ENCODE results near the gene SCD5. TPM values are rescaled to one million over a fixed set of nuclear protein-coding genes. Genes with fewer than 3 reads are reported as not detected.

The SCD5 gene
- total and polyA plus RNA-seq, 2 donors (not counting 3 experiments of a cell fraction or from before 2014, with no cell fraction given) = 38.4 to 38.5 TPM

DNA sequence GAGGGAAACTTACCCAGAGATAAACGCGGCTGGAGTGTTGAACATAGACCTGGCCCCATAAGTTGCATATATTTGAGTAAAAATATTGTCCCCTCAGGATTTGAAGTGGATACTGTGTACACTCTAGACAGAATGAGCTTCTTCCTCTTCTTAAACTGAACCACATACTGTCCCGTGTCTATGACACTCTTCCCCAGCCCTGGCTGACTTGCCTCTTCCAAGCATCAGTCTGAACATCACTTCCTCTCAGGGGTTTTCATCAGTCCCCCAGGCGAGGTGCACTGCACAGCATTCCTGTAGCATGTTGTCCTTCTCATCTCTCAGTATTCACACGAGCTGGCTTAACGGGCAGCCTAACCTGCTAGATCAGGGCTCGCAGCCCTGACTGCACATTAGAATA is 156.3 kb downstream of the SCD5 start:
- no TSS peak for BruUV-seq (replicated peaks)
- Histone ChIP-seq H3K9ac (replicated peaks; ENCODE audit: extremely low read depth, insufficient read depth, low read length) (no peak overlapping the region), H3K27ac (ENCODE audit: insufficient read depth, low read depth, low read length) (no peak overlapping the region), H2AFZ (ENCODE audit: low read depth, low read length) (no peak overlapping the region), H3K9me3 (replicated peaks; ENCODE audit: control insufficient read depth, insufficient read depth, low read length) (no peaks in the 10 kb centered on the region), H3K4me1 (ENCODE audit: control insufficient read depth, extremely low read depth, insufficient read depth, low read length) (no peaks in the 10 kb centered on the region), H3K4me3 (replicated peaks in 1 of 3; ENCODE audit: insufficient read depth in 1 of 3, low read depth in 1 of 3, low read length in 3 of 3) (no peak overlapping the region), H3K27me3 (ENCODE audit: control insufficient read depth in 2 of 2, insufficient read depth in 2 of 2, low read length in 2 of 2) (no peaks in the 10 kb centered on the region), H3K9me1 (replicated peaks; ENCODE audit: control insufficient read depth, extremely low read depth, insufficient read depth, low read length) (no peaks in the 10 kb centered on the region), H3K36me3 (ENCODE audit: control insufficient read depth in 2 of 2, extremely low read depth in 1 of 2, insufficient read depth in 2 of 2, low read length in 2 of 2) (no peaks in the 10 kb centered on the region), H3K4me2 (ENCODE audit: insufficient read depth, low read length) (no peak overlapping the region), H3K79me2 (ENCODE audit: control insufficient read depth, insufficient read depth, low read length) (no peaks in the 10 kb centered on the region), H4K20me1 (replicated peaks; ENCODE audit: control insufficient read depth, extremely low read depth, insufficient read depth, low read length) (no peaks in the 10 kb centered on the region)
- ChIA-PET CTCF (no interaction called here), POLR2A (no interaction called here)
- DNase-seq (ENCODE audit: low read depth, low spot score) = no peak
- dilution Hi-C loops (cut with MboI; ENCODE audit: extremely low pct_ligation_motif_present, low sequenced_read_pairs) (no loop called here), intact Hi-C loops (cut with micrococcal nuclease) (no loop called here)
- no peak for FAIRE-seq
- TF ChIP-seq POLR2A (IDR thresholded peaks at IDR 0.05; ENCODE audit: low read depth, low read length) (no peak), FOS (IDR thresholded peaks at IDR 0.05; ENCODE audit: borderline replicate concordance, insufficient read depth, low read length) (no peak), GATA2 (IDR thresholded peaks at IDR 0.05; ENCODE audit: insufficient read depth, insufficient read length, low read depth, low read length) (no peak), JUN (IDR thresholded peaks at IDR 0.05; ENCODE audit: borderline replicate concordance, insufficient read depth, insufficient read length, low read depth) (no peak), MYC (IDR thresholded peaks at IDR 0.05; ENCODE audit: low read depth, low read length) (no peak), POLR2AphosphoS5 (IDR thresholded peaks at IDR 0.05; ENCODE audit: insufficient read depth, low read depth, low read length) (no peak), EZH2 (IDR thresholded peaks at IDR 0.05; ENCODE audit: borderline replicate concordance, low read depth, low read length, severe bottlenecking) (no peak)
- TF ChIP-seq, protein P1, sequence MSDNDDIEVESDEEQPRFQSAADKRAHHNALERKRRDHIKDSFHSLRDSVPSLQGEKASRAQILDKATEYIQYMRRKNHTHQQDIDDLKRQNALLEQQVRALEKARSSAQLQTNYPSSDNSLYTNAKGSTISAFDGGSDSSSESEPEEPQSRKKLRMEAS (IDR thresholded peaks at IDR 0.05; ENCODE audit: insufficient read depth, insufficient read length) = no peak
- TF ChIP-seq, protein P2, sequence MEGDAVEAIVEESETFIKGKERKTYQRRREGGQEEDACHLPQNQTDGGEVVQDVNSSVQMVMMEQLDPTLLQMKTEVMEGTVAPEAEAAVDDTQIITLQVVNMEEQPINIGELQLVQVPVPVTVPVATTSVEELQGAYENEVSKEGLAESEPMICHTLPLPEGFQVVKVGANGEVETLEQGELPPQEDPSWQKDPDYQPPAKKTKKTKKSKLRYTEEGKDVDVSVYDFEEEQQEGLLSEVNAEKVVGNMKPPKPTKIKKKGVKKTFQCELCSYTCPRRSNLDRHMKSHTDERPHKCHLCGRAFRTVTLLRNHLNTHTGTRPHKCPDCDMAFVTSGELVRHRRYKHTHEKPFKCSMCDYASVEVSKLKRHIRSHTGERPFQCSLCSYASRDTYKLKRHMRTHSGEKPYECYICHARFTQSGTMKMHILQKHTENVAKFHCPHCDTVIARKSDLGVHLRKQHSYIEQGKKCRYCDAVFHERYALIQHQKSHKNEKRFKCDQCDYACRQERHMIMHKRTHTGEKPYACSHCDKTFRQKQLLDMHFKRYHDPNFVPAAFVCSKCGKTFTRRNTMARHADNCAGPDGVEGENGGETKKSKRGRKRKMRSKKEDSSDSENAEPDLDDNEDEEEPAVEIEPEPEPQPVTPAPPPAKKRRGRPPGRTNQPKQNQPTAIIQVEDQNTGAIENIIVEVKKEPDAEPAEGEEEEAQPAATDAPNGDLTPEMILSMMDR (IDR thresholded peaks at IDR 0.05; ENCODE audit: extremely low read depth in 1 of 2, insufficient read depth in 1 of 2, low read depth in 1 of 2, low read length in 2 of 2) = no peak

Measured in endothelial cell of umbilical vein (primary cell).